HG03520 (cell line): ENCODE measurements around the gene IL16.

Source experiments
- ATAC-seq: cut with Tn5 transposase; IDR thresholded peaks from one replicate; pipeline ENCODE4 v1.9.1; 2021; ENCODE audit warnings: mild to moderate bottlenecking, moderate library complexity; ENCODE audit not compliant: unreplicated experiment

IL16 gene

GRCh38 chr15:81361891-81362290 is 165.2 kb downstream of the IL16 start:
- ATAC-seq, result no peak

GRCh38 chr15:81362790-81363189 is 166.1 kb downstream of the IL16 start:
- ATAC-seq, result no peak

DNA sequence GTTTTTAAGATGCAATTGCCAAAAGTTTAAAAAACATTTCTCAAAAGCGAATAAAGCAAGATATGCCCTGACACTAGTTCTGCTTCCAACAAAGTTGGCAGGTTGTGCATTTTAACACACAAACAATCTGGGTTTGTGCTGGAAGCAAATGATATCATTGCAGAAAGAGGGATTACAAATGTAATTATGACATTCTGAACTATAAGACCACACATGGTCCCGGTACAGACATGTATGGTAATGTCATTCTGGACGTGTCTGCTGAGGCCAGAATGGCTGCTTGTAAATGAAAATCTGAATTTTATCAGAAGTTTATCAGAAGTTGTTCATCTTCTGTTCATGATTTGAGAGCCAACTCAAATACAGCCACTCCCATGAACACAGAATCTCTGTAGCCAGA is 166.6 kb downstream of the IL16 start:
- no peak for ATAC-seq
